Measurements from ENCODE around the gene KRTAP25-1. TPM values are rescaled to one million over a fixed set of nuclear protein-coding genes. Genes with fewer than 3 reads are reported as not detected.

The KRTAP25-1 gene
- total and polyA plus RNA-seq, 4 donors = not detected

Other genes with a start within 250 kb of the KRTAP25-1 start
- gene CLDN17, start 122.7 kb downstream of the KRTAP25-1 start, total RNA-seq = not detected
- not detected for gene CLDN17, start 122.7 kb downstream of the KRTAP25-1 start, polyA plus RNA-seq
- not detected for gene CLDN8, start 73.4 kb downstream of the KRTAP25-1 start, total RNA-seq
- under 1 TPM in 1 of 2 donors, not detected in 1; 0.23 TPM for gene CLDN8, start 73.4 kb downstream of the KRTAP25-1 start, polyA plus RNA-seq
- not detected for gene KRTAP24-1, start 6.6 kb downstream of the KRTAP25-1 start, total RNA-seq
- gene KRTAP24-1, start 6.6 kb downstream of the KRTAP25-1 start, polyA plus RNA-seq = not detected
- not detected for gene KRTAP26-1, start 30.8 kb upstream of the KRTAP25-1 start, total RNA-seq
- gene KRTAP26-1, start 30.8 kb upstream of the KRTAP25-1 start, polyA plus RNA-seq = not detected
- gene KRTAP27-1, start 48.2 kb upstream of the KRTAP25-1 start, total RNA-seq = not detected
- not detected for gene KRTAP27-1, start 48.2 kb upstream of the KRTAP25-1 start, polyA plus RNA-seq
- gene KRTAP23-1, start 59.1 kb upstream of the KRTAP25-1 start, total RNA-seq = not detected
- gene KRTAP23-1, start 59.1 kb upstream of the KRTAP25-1 start, polyA plus RNA-seq = not detected
- not detected for gene KRTAP13-2, start 82.8 kb upstream of the KRTAP25-1 start, total RNA-seq
- gene KRTAP13-2, start 82.8 kb upstream of the KRTAP25-1 start, polyA plus RNA-seq = not detected
- not detected for gene KRTAP13-1, start 106.5 kb upstream of the KRTAP25-1 start, total RNA-seq
- not detected for gene KRTAP13-1, start 106.5 kb upstream of the KRTAP25-1 start, polyA plus RNA-seq
- not detected for gene KRTAP13-3, start 136.4 kb upstream of the KRTAP25-1 start, total RNA-seq
- not detected for gene KRTAP13-3, start 136.4 kb upstream of the KRTAP25-1 start, polyA plus RNA-seq
- not detected for gene KRTAP13-4, start 140.7 kb upstream of the KRTAP25-1 start, total RNA-seq
- gene KRTAP13-4, start 140.7 kb upstream of the KRTAP25-1 start, polyA plus RNA-seq = not detected
- not detected for gene KRTAP15-1, start 150.8 kb upstream of the KRTAP25-1 start, total RNA-seq
- gene KRTAP15-1, start 150.8 kb upstream of the KRTAP25-1 start, polyA plus RNA-seq = not detected
- gene KRTAP19-1, start 190.9 kb upstream of the KRTAP25-1 start, total RNA-seq = not detected
- gene KRTAP19-1, start 190.9 kb upstream of the KRTAP25-1 start, polyA plus RNA-seq = not detected
- not detected for gene KRTAP19-2, start 197.9 kb upstream of the KRTAP25-1 start, total RNA-seq
- not detected for gene KRTAP19-2, start 197.9 kb upstream of the KRTAP25-1 start, polyA plus RNA-seq
- gene KRTAP19-3, start 202.5 kb upstream of the KRTAP25-1 start, total RNA-seq = not detected
- gene KRTAP19-3, start 202.5 kb upstream of the KRTAP25-1 start, polyA plus RNA-seq = not detected
- gene KRTAP19-4, start 207.7 kb upstream of the KRTAP25-1 start, total RNA-seq = not detected
- gene KRTAP19-4, start 207.7 kb upstream of the KRTAP25-1 start, polyA plus RNA-seq = not detected
- gene KRTAP19-5, start 212.6 kb upstream of the KRTAP25-1 start, total RNA-seq = not detected
- gene KRTAP19-5, start 212.6 kb upstream of the KRTAP25-1 start, polyA plus RNA-seq = not detected